PFSK-1 (cell line): Measurements from ENCODE around the gene PEAK3.

Experiments used
- FOXP2 ChIP-seq: optimal IDR thresholded peaks from 2 replicates; pipeline ENCODE3; 2011; ENCODE audit warnings: borderline replicate concordance, control low read depth, inconsistent platforms; ENCODE audit not compliant: insufficient read depth; ENCODE audit errors: extremely low read length, extremely low read depth
- POLR2AphosphoS5 ChIP-seq: IDR thresholded peaks from 2 replicates; pipeline ENCODE4 v1.6.1; 2012; ENCODE audit warnings: low read depth, mild to moderate bottlenecking, control low read depth, low read length, moderate library complexity
- REST ChIP-seq, 2 experiments: IDR thresholded peaks; 2 replicates each; pipeline versions ENCODE4 v1.6.1 to v1.8.0; 2011 to 2012; ENCODE audit warnings: low read depth in 2 of 2, low read length in 2 of 2, control low read depth in 1 of 2, inconsistent platforms in 1 of 2, mild to moderate bottlenecking in 1 of 2, moderate library complexity in 1 of 2; ENCODE audit not compliant: insufficient read depth in 1 of 2
- SIN3A ChIP-seq: IDR thresholded peaks from 2 replicates; pipeline ENCODE4 v1.6.1; 2012; ENCODE audit warnings: mild to moderate bottlenecking, low read length, moderate library complexity, borderline replicate concordance; ENCODE audit not compliant: insufficient read depth
- TAF1 ChIP-seq: IDR thresholded peaks from 2 replicates; pipeline ENCODE4 v1.6.1; 2012; ENCODE audit warnings: low read length, control low read depth, borderline replicate concordance; ENCODE audit not compliant: insufficient read depth

The PEAK3 gene

GRCh38 chr19:2242816-2243215 is 39.2 kb downstream of the PEAK3 start:
- TF ChIP-seq TAF1 (no peak), SIN3A (no peak), POLR2AphosphoS5 (no peak), FOXP2 (no peak), REST (IDR thresholded peaks at IDR 0.05; ENCODE audit: insufficient read depth in 1 of 2, low read depth in 2 of 2, low read length in 2 of 2) (no peak)

GRCh38 chr19:2242092-2242537 is 39.9 kb downstream of the PEAK3 start:
- TF ChIP-seq POLR2AphosphoS5 (no peak), REST (IDR thresholded peaks at IDR 0.05; ENCODE audit: insufficient read depth in 1 of 2, low read depth in 2 of 2, low read length in 2 of 2) (no peak), TAF1 (no peak), SIN3A (no peak), FOXP2 (no peak)

- no peak for TF ChIP-seq FOXP2
- no peak for TF ChIP-seq POLR2AphosphoS5
- no peak for TF ChIP-seq TAF1
- TF ChIP-seq SIN3A, result no peak
- TF ChIP-seq REST (IDR thresholded peaks at IDR 0.05; ENCODE audit: insufficient read depth in 1 of 2, low read depth in 2 of 2, low read length in 2 of 2), result no peak
These were observed 40.9 kb downstream of the PEAK3 start for GRCh38 chr19:2240881-2241760.

- TF ChIP-seq SIN3A (no peak), REST (IDR thresholded peaks at IDR 0.05; ENCODE audit: insufficient read depth in 1 of 2, low read depth in 2 of 2, low read length in 2 of 2) (no peak), FOXP2 (no peak), POLR2AphosphoS5 (no peak), TAF1 (no peak)
These were observed 41.9 kb downstream of the PEAK3 start for GRCh38 chr19:2239771-2240770.
